Measurements from ENCODE around the gene TTC21B. TPM values are rescaled to one million over a fixed set of nuclear protein-coding genes. Genes with fewer than 3 reads are reported as not detected.

The TTC21B gene
- polyA plus RNA-seq, 2 donors: 3.0 to 3.2 TPM

DNA sequence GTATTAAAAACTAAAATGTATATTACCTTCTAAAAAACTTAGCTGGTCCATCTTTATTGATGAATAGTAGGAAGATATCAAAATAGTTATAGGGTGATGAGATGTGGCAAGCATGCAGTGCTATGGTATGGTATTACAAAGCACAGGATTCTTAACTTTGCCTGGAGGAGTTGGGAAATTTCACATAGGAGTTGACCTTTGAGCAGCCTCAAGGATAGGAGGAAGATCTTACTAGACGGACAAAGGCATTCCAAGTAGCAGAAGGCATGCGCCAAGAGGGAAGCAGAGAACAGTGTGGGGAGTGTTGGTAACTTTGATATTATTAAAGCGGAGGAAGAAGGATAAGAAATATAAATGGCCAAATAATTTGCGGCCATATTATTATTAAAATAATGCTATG lies 60.0 kb downstream of the TTC21B start:
- H3K9me3 ChIP-seq (ENCODE audit: control insufficient read depth in 2 of 2, insufficient read depth in 1 of 2, low read depth in 1 of 2, low read length in 1 of 2): no peaks in the 10 kb centered on the region
- H3K27ac ChIP-seq (ENCODE audit: low read depth in 2 of 2, low read length in 1 of 2): no peak overlapping the region
- H3K4me3 ChIP-seq (ENCODE audit: low read depth in 1 of 2, low read length in 2 of 2): no peak overlapping the region
- H3K27me3 ChIP-seq (ENCODE audit: control insufficient read depth in 1 of 2, insufficient read depth in 2 of 2, low read length in 2 of 2): no peaks in the 10 kb centered on the region
- WGBS, 2 donors: 90 to 95% methylated on average over 4 of the region's 4 CpGs
- H3K36me3 ChIP-seq (ENCODE audit: control insufficient read depth in 2 of 2, insufficient read depth in 2 of 2, low read length in 1 of 2): peaks cover 0 to 1% of the 10 kb centered on the region in 2 donors
- peaks cover 0 to 2% of the 10 kb centered on the region in 2 donors for H3K4me1 ChIP-seq (ENCODE audit: control insufficient read depth in 2 of 2, insufficient read depth in 2 of 2, low read length in 1 of 2)

DNA sequence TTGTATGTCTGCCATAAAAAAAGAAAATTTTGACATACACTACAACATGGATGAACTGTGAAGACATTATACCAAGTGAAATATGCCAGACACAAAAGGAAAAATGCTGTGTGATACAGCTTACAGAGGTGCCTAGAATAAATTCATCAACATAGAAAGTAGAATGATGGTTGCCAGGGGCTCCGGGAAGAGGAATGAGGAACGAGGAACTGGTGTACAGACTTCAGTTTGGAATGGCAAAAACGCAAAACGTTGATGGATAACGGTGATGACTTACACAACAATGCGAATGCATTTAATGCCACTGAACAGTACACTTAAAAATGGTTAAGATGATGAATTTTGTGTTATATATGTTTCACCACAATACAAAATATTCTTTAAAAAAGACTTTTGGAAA lies 61.0 kb downstream of the TTC21B start:
- Histone ChIP-seq H3K36me3 (ENCODE audit: control insufficient read depth in 2 of 2, insufficient read depth in 2 of 2, low read length in 1 of 2) (peaks cover 0 to 1% of the 10 kb centered on the region in 2 donors), H3K9me3 (ENCODE audit: control insufficient read depth in 2 of 2, insufficient read depth in 1 of 2, low read depth in 1 of 2, low read length in 1 of 2) (no peaks in the 10 kb centered on the region), H3K27me3 (ENCODE audit: control insufficient read depth in 1 of 2, insufficient read depth in 2 of 2, low read length in 2 of 2) (no peaks in the 10 kb centered on the region), H3K27ac (ENCODE audit: low read depth in 2 of 2, low read length in 1 of 2) (no peak overlapping the region), H3K4me1 (ENCODE audit: control insufficient read depth in 2 of 2, insufficient read depth in 2 of 2, low read length in 1 of 2) (peaks cover 0 to 2% of the 10 kb centered on the region in 2 donors), H3K4me3 (ENCODE audit: low read depth in 1 of 2, low read length in 2 of 2) (no peak overlapping the region)
- WGBS, 2 donors: 97% methylated on average over 6 of the region's 6 CpGs

DNA sequence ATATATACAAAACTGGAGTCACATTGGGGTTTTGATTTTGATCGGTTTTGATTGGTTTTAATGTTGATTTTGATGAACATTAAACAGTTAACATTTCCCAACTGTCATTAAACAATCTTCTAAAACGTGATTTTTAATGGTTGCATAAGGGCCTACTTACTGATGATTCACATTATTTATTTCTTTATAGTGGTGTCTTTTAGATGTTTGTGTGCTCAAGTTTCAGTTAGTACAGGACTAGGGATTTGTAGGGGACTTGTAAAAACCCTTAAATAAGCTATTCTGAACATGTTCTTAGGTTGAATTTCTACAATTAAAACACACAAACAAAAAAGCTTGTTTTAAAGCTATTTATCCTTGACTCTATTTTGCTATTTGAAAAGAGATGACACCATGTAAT lies 61.6 kb downstream of the TTC21B start:
- peaks cover under 1 to 1% of the 10 kb centered on the region in 2 donors for H3K36me3 ChIP-seq (ENCODE audit: control insufficient read depth in 2 of 2, insufficient read depth in 2 of 2, low read length in 1 of 2)
- 54 to 63% methylated on average over 2 of the region's 2 CpGs for WGBS, 2 donors

DNA sequence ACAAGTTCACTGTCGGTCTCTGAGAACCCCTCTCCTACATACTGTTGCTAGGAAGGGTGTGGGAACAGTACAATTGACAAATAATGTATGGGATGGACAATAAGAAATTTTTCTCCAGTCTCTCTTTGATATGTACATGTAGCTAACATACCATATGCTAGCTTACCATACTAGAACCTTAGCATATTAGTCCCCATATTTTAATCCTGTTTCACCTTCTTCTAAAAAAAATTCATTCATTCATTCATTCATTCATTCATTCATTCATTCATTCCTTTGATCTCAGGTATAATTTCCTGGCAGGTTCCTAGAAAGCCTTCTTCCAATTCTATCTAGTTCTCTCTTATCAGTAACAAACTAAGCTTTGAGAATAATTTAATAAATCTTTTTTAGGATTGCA lies 62.2 kb downstream of the TTC21B start:
- H3K4me3 ChIP-seq (ENCODE audit: low read depth in 1 of 2, low read length in 2 of 2): no peak overlapping the region
- H3K36me3 ChIP-seq (ENCODE audit: control insufficient read depth in 2 of 2, insufficient read depth in 2 of 2, low read length in 1 of 2): peaks cover 3 to 4% of the 10 kb centered on the region in 2 donors
- H3K27me3 ChIP-seq (ENCODE audit: control insufficient read depth in 1 of 2, insufficient read depth in 2 of 2, low read length in 2 of 2): no peaks in the 10 kb centered on the region
- H3K27ac ChIP-seq (ENCODE audit: low read depth in 2 of 2, low read length in 1 of 2): no peak overlapping the region
- WGBS, 2 donors: 96 to 97% methylated on average over 1 of the region's 1 CpG
- peaks cover 0 to 2% of the 10 kb centered on the region in 2 donors for H3K4me1 ChIP-seq (ENCODE audit: control insufficient read depth in 2 of 2, insufficient read depth in 2 of 2, low read length in 1 of 2)
- no peaks in the 10 kb centered on the region for H3K9me3 ChIP-seq (ENCODE audit: control insufficient read depth in 2 of 2, insufficient read depth in 1 of 2, low read depth in 1 of 2, low read length in 1 of 2)

More for the DNA sequence above, 61.6 kb downstream of the TTC21B start:
- no peaks in the 10 kb centered on the region for H3K27me3 ChIP-seq (ENCODE audit: control insufficient read depth in 1 of 2, insufficient read depth in 2 of 2, low read length in 2 of 2)
- H3K4me3 ChIP-seq (ENCODE audit: low read depth in 1 of 2, low read length in 2 of 2): no peak overlapping the region
- H3K27ac ChIP-seq (ENCODE audit: low read depth in 2 of 2, low read length in 1 of 2): no peak overlapping the region
- peaks cover 0 to 2% of the 10 kb centered on the region in 2 donors for H3K4me1 ChIP-seq (ENCODE audit: control insufficient read depth in 2 of 2, insufficient read depth in 2 of 2, low read length in 1 of 2)
- H3K9me3 ChIP-seq (ENCODE audit: control insufficient read depth in 2 of 2, insufficient read depth in 1 of 2, low read depth in 1 of 2, low read length in 1 of 2): no peaks in the 10 kb centered on the region

DNA sequence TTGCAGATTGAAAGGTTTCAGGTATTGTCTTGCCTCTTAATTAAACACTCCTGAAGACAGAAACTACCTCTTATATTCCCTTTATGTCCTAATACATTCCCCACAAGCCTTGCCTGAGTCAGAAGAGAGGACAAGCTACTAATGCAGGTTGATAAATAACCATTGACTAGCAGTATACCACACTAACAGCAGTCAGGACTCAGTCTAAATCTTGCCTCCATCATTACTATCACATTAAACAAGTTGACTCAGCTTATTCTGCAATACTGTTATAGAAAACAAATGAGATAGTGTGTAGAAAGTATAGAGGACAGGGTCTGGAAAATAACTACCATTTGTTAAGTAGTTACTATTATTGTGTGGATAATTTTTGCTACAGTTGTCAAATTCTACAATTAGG lies 63.8 kb downstream of the TTC21B start:
- Histone ChIP-seq H3K4me3 (ENCODE audit: low read depth in 1 of 2, low read length in 2 of 2) (no peak overlapping the region), H3K4me1 (ENCODE audit: control insufficient read depth in 2 of 2, insufficient read depth in 2 of 2, low read length in 1 of 2) (peaks cover 0 to 2% of the 10 kb centered on the region in 2 donors), H3K27me3 (ENCODE audit: control insufficient read depth in 1 of 2, insufficient read depth in 2 of 2, low read length in 2 of 2) (no peaks in the 10 kb centered on the region), H3K9me3 (ENCODE audit: control insufficient read depth in 2 of 2, insufficient read depth in 1 of 2, low read depth in 1 of 2, low read length in 1 of 2) (no peaks in the 10 kb centered on the region), H3K27ac (ENCODE audit: low read depth in 2 of 2, low read length in 1 of 2) (no peak overlapping the region), H3K36me3 (ENCODE audit: control insufficient read depth in 2 of 2, insufficient read depth in 2 of 2, low read length in 1 of 2) (peaks cover 3 to 4% of the 10 kb centered on the region in 2 donors)

DNA sequence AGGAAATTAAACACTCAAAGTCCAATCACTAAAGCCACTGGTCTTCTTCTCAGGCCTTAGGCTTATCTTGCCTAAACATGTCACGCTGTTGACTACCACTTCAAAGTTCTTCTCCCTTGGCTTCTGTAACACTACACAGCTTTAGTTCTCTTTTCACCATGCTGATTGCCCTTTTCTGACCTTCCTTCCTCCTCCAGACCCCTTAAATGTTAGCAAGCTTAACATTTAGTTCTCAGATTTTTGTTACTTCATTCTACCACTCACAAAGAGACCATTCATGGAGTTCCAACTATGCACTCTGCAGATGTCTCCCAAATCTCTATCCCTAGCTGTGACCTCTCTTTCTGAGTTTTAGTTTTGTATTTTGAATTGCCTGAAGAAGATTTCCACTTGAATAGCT lies 64.4 kb downstream of the TTC21B start:
- Histone ChIP-seq H3K4me1 (ENCODE audit: control insufficient read depth in 2 of 2, insufficient read depth in 2 of 2, low read length in 1 of 2) (peaks cover 0 to 2% of the 10 kb centered on the region in 2 donors), H3K36me3 (ENCODE audit: control insufficient read depth in 2 of 2, insufficient read depth in 2 of 2, low read length in 1 of 2) (peaks cover 3 to 4% of the 10 kb centered on the region in 2 donors), H3K27me3 (ENCODE audit: control insufficient read depth in 1 of 2, insufficient read depth in 2 of 2, low read length in 2 of 2) (no peaks in the 10 kb centered on the region), H3K9me3 (ENCODE audit: control insufficient read depth in 2 of 2, insufficient read depth in 1 of 2, low read depth in 1 of 2, low read length in 1 of 2) (no peaks in the 10 kb centered on the region), H3K27ac (ENCODE audit: low read depth in 2 of 2, low read length in 1 of 2) (no peak overlapping the region), H3K4me3 (ENCODE audit: low read depth in 1 of 2, low read length in 2 of 2) (no peak overlapping the region)
- 72 to 80% methylated on average over 1 of the region's 1 CpG for WGBS, 2 donors

DNA sequence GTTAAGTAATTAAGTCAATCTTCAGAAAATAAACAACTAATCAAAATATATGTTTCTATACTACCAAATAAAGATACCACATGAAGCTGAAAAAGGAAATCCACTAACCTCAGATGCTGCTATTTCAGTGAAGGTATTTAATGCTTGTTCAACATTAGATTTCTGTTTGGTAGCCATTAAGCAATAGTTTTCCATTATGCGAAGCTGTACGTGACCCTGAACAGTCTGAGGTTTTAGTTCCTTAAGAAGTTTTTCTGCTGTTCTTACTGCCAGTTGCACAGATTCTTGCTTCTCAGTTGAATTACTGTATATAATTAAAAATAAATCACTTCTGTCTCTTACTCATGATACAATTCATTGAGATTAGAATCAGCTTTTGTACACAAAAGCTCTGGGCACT lies 65.4 kb downstream of the TTC21B start:
- Histone ChIP-seq H3K4me3 (ENCODE audit: low read depth in 1 of 2, low read length in 2 of 2) (no peak overlapping the region), H3K36me3 (ENCODE audit: control insufficient read depth in 2 of 2, insufficient read depth in 2 of 2, low read length in 1 of 2) (peaks cover 3 to 4% of the 10 kb centered on the region in 2 donors), H3K9me3 (ENCODE audit: control insufficient read depth in 2 of 2, insufficient read depth in 1 of 2, low read depth in 1 of 2, low read length in 1 of 2) (no peaks in the 10 kb centered on the region), H3K4me1 (ENCODE audit: control insufficient read depth in 2 of 2, insufficient read depth in 2 of 2, low read length in 1 of 2) (peaks cover 0 to 2% of the 10 kb centered on the region in 2 donors), H3K27me3 (ENCODE audit: control insufficient read depth in 1 of 2, insufficient read depth in 2 of 2, low read length in 2 of 2) (no peaks in the 10 kb centered on the region), H3K27ac (ENCODE audit: low read depth in 2 of 2, low read length in 1 of 2) (no peak overlapping the region)
- 66 to 68% methylated on average over 2 of the region's 2 CpGs for WGBS, 2 donors

DNA sequence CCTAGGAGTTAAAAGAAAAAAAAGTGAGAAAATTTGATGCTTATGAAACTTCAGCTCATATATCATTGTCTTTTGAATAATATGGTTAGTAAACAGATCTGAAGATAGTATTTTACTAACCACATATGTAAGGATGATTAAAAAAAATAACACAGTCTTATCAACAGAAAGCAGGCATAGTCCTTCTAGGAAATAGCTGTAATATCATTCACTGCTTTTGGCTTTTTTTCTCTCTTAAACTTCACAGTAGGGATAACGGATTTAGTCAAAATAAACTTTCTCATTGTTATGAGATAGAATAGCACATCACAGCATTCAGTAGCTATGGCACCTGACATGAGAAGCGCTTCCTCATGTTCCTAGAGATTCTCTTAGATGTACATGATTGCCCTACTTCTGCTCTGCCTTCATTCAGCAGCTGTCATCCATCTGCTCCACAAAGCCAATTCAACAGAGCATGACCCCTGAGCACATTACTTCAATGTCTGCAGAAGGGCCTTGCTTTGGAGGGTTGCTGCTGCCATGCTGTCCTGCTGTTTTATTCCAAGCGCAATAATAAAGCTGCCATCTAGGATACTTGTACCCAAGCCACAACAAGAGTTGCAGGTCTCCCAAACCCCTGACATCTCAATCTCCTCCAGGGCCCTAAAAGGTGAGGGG lies 67.0 kb downstream of the TTC21B start:
- Histone ChIP-seq H3K27me3 (ENCODE audit: control insufficient read depth in 1 of 2, insufficient read depth in 2 of 2, low read length in 2 of 2) (no peaks in the 10 kb centered on the region), H3K4me1 (ENCODE audit: control insufficient read depth in 2 of 2, insufficient read depth in 2 of 2, low read length in 1 of 2) (peaks cover 0 to 2% of the 10 kb centered on the region in 2 donors), H3K27ac (ENCODE audit: low read depth in 2 of 2, low read length in 1 of 2) (no peak overlapping the region), H3K4me3 (ENCODE audit: low read depth in 1 of 2, low read length in 2 of 2) (no peak overlapping the region), H3K9me3 (ENCODE audit: control insufficient read depth in 2 of 2, insufficient read depth in 1 of 2, low read depth in 1 of 2, low read length in 1 of 2) (no peaks in the 10 kb centered on the region), H3K36me3 (ENCODE audit: control insufficient read depth in 2 of 2, insufficient read depth in 2 of 2, low read length in 1 of 2) (peaks cover 3 to 4% of the 10 kb centered on the region in 2 donors)
- WGBS, 2 donors: 93 to 95% methylated on average over 3 of the region's 3 CpGs

DNA sequence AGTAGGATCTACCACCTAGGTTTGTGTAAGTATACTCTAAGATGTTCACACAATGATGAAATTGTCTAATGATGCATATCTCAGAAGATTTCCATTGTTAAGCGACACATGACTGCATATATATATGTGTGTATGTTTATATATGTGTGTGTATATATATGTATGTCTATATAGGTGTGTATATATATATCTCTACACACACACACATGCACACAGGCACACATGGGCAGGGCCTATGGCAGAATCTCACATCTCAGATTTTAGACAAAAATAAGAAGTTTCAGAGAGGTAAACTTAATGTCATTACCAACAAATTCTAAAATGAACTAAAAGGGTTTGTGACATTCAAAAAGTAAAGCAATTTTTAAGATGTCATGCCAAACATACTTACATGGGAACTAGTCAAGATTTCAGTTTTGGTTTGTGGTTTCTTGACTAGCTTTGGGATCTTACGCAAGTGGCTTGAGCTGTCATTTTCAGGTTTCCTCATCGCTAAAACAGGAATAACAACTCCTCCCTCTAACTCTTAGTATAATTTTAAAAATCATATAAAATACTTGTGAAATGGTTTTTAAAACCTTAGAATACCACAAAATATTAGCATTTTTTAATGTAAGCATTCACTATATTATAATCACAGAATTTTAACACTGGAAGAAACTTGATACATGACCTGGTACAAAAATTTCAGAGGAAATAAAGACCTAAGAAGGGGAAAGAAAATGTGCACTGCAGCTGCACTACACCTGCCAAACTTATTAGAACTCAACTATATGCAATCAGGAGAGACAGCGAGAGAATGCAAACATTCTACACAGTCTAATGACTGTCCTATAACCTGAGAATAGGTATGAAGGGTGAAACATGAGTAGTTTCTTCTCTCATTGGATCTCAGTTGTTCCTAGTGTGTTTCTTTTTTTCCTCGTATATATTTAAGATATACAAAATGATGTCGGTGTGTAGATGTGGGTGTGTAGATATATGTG lies 75.7 kb downstream of the TTC21B start:
- Histone ChIP-seq H3K9me3 (ENCODE audit: control insufficient read depth in 2 of 2, insufficient read depth in 1 of 2, low read depth in 1 of 2, low read length in 1 of 2) (no peaks in the 10 kb centered on the region), H3K36me3 (ENCODE audit: control insufficient read depth in 2 of 2, insufficient read depth in 2 of 2, low read length in 1 of 2) (peaks cover 0 to 3% of the 10 kb centered on the region in 2 donors), H3K4me1 (ENCODE audit: control insufficient read depth in 2 of 2, insufficient read depth in 2 of 2, low read length in 1 of 2) (no peaks in the 10 kb centered on the region), H3K4me3 (ENCODE audit: low read depth in 1 of 2, low read length in 2 of 2) (no peak overlapping the region), H3K27ac (ENCODE audit: low read depth in 2 of 2, low read length in 1 of 2) (no peak overlapping the region), H3K27me3 (ENCODE audit: control insufficient read depth in 1 of 2, insufficient read depth in 2 of 2, low read length in 2 of 2) (no peaks in the 10 kb centered on the region)
- 81 to 82% methylated on average over 6 of the region's 6 CpGs for WGBS, 2 donors
